ENCODE results near the gene PLCD3. TPM values are rescaled to one million over a fixed set of nuclear protein-coding genes. Genes with fewer than 3 reads are reported as not detected.
A peak's percentile ranks its signal among the peaks of the same experiment; 100 is the strongest.

PLCD3 gene
- total RNA-seq, 1 donor from 2014 or later: 70.9 TPM

DNA sequence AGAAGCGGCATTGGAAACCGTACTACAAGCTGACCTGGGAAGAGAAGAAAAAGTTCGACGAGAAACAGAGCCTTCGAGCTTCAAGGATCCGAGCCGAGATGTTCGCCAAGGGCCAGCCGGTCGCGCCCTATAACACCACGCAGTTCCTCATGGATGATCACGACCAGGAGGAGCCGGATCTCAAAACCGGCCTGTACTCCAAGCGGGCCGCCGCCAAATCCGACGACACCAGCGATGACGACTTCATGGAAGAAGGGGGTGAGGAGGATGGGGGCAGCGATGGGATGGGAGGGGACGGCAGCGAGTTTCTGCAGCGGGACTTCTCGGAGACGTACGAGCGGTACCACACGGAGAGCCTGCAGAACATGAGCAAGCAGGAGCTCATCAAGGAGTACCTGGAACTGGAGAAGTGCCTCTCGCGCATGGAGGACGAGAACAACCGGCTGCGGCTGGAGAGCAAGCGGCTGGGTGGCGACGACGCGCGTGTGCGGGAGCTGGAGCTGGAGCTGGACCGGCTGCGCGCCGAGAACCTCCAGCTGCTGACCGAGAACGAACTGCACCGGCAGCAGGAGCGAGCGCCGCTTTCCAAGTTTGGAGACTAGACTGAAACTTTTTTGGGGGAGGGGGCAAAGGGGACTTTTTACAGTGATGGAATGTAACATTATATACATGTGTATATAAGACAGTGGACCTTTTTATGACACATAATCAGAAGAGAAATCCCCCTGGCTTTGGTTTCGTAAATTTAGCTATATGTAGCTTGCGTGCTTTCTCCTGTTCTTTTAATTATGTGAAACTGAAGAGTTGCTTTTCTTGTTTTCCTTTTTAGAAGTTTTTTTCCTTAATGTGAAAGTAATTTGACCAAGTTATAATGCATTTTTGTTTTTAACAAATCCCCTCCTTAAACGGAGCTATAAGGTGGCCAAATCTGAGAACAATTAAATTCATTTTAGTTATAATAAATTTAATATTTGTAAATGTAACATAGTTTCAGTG, 17.7 kb upstream of the PLCD3 start:
- DNase-seq: peak; percentile 83

DNA sequence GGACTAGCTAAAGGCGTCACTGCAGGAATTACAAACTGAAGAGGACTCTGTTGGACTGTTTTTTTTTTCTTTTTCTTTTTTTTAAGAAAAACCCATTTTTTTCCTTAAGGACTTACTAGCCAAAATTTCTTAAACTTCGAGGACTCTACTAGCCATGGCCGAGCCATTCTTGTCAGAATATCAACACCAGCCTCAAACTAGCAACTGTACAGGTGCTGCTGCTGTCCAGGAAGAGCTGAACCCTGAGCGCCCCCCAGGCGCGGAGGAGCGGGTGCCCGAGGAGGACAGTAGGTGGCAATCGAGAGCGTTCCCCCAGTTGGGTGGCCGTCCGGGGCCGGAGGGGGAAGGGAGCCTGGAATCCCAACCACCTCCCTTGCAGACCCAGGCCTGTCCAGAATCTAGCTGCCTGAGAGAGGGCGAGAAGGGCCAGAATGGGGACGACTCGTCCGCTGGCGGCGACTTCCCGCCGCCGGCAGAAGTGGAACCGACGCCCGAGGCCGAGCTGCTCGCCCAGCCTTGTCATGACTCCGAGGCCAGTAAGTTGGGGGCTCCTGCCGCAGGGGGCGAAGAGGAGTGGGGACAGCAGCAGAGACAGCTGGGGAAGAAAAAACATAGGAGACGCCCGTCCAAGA, 16.8 kb upstream of the PLCD3 start:
- DNase-seq: peak; percentile 97

DNA sequence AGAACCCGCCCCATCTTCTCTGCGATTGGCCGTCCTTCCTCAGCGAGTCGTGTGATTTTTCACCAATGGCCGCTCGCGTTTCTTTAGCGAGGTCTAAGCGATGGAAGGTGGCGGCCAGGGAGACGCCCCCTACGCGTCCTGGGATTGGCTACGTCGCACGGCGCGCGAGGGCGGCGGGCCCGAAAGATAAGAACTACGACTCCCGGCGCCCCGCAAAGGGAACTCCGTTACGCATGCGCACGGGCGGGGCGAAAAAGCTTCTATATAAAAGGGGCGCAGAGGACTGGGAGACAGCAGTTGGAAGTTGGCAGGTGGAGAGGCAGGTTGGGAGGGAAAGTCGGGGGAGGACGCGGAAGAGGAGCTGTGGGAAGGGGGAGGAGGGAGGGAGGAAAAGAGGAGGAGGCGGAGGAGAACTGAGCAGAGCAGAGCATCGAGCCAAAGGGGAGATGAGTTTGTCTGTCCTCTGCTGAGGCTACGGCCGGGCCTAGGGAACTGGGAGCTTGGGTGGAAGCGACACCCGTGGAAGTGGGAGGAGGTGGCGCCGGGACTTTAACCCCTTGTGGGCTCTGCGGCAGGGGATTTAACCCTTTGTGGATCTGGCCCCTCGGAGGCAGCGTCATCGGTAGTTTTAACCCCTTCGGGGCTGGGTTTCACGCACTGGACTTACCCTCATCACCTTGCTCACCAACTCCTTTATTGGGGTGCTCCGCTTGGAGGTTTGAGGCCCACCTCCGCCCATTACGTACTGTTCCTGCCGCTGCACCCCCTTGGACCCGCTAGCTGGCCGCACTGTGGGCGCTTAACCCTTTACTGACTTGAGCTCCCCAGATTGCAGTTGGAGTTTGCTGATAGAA, 16.1 kb upstream of the PLCD3 start, which contains the start of gene HEXIM1:
Gene HEXIM1 (plus strand): TSS at position 293 of the 854 bp plus-strand sequence. CDS start 716 bp downstream, outside the sequence.
- DNase-seq: peak; percentile 100

DNA sequence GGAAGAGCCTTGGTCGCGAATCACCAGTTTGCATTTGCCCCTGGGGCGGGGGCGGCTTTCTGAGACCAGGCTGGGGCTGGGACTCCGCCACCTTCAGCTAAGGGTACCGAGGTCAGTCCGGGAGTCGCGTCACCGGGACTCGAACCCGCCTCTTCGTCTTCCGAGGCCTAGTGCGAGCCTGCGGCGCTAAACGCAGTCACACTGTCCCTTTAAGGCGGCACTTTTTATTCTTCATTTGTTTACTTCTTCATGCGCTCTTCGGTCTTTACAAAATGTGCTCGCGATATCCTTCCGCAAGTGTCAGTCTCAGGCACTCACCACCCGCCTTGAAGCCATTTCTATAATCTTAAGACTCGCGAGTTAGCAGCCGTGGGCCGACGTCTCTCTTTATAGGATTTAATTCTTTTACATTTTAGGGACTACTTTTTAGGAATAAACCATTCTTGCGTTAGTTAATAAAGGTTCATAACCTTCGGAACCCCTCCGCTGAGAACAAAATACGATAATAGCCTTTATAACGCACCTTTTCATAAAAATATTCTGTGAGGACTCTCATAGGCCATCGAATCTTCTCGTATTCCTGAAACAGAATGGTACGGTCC, 15.4 kb upstream of the PLCD3 start:
- peak; percentile 98 for DNase-seq

DNA sequence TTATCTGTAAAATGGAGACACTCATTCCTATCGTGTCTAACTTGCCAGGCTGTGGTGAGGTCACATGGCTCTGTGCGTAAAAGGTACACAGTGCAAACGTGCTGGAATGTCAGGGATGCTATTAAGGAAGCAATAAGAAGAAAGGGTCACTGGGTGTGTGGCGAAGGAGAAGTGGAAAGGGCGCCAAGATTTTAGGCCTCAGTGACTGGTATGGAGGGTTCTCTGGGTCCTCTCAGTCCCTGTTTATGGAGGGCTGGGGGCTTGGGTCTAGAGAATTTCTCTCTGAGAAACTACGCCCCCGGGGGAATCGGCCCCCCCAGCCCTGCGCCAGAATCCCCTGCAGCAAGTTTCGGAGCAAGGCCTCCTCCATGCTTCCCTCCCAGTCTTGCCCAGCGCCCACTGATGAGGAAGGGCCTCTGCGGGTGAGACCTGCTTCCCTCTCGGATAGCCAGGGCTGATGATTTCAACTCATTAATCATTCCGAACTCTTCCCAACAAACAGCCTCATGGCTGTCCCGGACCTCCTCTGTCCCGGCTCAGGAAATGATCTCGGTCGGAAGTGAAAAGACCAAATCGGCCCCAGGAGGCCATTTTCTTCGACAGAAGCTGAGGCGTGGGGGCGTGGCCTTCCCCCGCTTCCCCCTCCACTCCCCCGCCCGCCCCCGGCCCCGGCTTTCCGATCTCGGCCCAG, 14.7 kb upstream of the PLCD3 start:
- peak; percentile 90 for DNase-seq

DNA sequence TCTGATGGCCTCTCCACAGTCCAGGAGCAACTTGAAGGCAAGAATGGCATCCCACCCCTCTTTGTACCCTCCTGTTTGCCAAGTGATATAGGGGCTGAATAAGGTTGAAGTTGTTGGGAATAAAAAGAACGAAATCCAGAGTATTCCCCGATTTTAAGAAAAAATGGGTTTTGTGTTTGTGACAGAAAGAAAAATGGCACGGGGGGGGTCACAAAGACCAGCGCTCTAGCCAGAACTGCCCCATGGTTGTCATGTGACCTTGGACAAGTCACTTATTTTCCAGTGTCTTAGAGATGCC, 14.2 kb upstream of the PLCD3 start:
- DNase-seq: no peak

DNA sequence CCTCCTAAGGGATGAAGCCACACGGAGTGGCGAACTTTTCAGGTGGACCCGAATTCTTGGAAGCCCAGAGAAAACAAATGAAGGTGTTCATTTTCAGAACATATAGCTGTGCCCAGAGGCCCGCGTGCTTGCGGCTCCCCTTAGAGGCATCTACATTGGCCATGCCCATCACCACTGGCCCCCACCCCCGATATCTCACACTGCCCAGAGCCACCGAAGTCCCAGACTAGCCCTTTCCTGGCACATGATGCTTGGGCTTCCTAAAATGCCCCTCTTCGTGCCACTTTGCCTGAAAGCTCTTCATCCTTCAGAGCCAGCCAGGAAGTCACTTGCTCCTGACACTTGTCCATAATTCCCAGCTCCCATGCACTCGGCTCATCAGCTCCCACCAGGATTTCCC, 13.9 kb upstream of the PLCD3 start:
- DNase-seq: no peak

DNA sequence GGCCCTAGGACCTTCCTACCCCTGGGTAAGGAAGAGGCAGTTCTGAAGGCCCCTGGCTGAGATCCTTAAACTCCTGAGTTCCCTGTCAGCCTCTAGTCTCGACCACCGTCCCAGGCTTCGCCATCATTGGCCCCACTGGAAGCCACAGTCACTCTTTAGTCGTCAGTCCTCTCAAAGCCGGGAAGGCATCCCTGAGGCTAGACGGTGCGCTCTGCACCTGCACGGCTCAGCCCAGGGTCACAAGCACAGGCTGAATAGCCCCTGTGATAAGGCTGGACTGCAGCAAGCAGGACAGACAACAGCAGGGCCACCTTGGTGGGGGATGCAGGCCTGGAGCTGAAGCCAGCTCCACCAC, 12.7 kb upstream of the PLCD3 start:
- DNase-seq: no peak

DNA sequence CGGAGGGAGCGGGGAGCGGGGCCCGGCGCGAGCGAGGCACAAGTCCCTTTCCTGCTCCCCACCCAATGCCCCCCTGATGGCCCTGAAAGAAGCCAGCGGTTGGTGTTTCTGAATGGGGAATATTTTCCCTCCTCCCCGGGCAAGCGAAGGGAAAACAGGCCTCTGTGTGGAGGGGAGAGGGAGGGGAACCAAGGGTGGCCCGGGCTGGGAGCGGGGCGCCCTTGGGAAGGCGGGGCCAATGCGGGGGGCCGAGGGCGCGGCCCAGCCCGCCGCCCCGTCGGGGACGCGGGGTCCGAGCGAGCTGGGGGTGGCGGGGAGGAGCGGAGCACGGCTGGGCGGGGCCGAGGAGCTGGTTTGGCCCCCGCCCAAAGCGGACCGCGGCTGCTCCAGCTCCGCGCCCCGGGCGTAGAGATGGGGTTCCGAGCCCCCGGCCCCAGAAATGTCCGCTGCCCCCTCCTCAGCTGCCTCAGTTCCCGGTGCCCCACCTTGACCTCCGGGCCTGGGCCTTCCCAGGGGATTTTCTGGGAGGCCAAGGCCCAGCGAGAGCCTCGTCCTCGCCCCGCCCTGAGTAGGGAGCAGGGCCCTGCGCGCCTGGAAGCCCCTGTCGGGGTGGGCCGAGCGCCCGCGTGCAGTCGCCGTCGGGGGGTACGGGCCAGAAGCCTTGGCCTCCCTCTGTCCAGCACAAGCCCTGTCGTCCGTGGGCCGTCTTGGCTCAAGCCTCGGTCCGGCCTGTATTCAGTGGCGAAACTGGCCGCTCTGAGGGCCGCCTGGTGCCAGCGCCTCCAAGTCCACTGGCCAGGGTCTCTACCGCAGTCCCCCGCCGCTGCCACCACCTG, 12.1 kb upstream of the PLCD3 start:
- DNase-seq: peak; percentile 72

DNA sequence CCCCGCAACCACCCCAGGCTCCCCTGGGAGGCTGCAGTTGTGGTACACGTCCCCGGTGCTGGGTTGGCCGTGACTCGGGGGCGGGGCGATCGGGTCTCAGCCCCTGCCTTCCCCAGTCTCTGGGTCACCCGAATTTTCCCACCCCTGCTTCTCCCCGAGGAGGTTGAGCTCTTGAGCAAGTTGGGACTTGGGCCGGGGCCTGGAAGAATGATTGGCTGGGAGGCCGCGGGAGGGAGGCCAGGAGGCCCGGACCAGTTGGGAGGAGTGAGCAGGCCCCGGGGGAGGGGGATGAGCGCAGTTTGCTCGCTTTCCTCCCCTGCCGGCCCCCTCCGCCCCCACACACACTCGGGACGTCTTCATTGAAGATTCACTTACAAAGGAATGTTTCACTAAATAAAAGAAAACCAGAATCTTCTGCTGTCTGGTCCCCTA, 11.5 kb upstream of the PLCD3 start:
- DNase-seq: peak; percentile 91

DNA sequence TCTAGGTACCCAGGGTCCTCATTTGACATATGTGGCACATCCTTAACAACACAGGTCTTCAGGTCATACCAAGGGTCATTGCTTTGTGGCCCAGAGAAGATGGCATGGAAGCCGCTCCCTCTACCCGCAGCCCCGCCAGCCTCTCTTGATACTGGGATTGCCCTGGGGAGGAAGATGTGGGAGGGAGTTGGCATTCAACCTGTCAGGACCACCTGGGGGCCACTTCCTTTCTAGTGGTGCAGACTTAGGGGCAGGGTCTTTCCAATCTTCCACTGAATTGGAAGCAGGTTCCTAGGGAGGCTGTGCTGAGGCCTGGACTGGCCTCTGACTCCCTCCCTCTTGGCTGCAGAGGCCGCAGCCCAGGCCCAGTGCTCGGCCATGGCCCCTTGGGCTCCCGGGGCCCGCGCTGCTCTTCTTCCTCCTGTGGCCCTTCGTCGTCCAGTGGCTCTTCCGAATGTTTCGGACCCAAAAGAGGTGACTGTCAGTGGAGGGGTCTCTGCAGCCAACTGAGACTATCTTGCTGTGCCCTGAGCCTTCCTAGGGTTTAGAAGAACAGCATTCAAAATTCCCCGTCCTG, 10.9 kb upstream of the PLCD3 start:
- DNase-seq: no peak

DNA sequence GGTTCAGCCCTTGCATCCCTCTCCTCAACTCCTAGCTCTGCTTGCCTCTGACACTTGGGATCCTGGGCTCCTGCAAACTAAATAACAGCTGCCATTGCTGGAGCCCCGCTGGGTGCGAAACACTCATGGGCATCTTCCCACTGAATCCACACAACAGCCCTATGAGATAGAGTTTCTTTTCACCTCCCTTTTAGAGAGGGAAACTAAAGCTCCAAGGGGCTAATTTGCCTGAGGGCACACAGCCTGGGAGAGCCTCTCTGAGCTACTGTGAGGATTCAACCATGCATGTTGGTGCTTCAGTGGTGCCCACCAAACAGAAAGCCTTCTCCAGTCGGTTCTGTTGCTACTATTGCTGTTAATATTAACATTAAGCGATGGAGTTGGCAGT, 7.2 kb upstream of the PLCD3 start:
- DNase-seq: no peak

DNA sequence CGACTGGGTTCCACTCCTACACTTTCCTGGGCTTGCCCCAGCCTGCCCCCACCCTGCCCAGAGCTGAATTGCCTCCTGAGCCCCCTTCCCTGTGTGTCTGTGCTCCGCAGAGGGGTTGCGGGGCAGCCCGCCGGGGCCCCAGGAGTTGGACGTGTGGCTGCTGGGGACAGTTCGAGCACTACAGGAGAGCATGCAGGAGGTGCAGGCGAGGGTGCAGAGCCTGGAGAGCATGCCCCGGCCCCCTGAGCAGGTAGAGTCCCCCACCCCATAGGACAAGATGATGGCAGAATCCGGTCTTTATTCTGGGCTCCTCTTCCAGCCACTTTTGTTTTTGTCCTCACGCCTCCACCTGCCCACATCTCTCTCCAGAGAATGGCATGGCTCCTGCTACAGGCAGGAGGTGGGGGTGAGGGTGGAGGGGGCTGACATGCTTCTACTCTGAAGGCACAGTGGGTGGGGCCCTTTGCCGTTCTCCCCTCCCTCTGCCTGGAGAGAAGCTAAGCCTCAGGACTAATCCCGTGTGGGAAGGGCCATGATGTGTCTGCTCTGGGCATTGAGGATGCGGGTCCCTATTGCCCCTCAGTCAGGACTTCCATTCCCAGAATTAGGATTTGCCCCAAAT, 6.7 kb upstream of the PLCD3 start:
- DNase-seq: no peak

DNA sequence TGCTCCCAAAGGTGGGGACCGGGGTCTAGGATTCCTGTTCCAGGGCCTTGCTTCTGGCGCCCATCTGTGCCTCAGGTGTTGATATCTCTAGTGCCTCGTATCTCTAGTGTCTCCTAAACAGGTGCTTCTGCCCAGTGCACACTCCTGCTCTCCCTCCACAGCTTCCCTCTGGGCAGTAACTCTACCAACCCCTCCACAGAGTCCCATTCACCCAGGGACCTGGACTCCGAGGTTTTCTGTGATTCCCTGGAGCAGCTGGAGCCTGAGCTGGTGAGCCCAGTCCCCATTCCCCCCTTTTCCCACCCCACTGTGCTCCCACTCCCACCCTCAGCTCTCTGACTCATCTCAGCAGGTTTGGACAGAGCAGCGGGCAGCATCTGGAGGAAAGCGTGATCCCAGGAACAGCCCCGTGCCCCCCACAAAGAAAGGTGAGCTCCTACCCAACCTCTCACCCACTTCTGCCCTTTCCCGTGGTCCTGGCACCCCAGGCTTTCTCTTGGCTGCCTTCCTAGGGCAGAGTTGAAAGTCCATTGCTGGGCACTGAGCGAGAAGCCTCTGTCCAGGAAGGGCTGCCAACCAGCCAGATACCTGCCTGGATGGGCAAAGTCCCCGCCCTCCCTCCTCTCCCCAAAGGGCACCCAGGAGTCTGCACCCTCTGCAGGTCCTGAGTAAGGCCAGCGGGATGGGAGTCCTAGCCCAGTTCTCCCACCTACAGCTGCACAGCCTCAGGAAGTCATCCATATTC, 5.4 kb upstream of the PLCD3 start:
- no peak for DNase-seq

DNA sequence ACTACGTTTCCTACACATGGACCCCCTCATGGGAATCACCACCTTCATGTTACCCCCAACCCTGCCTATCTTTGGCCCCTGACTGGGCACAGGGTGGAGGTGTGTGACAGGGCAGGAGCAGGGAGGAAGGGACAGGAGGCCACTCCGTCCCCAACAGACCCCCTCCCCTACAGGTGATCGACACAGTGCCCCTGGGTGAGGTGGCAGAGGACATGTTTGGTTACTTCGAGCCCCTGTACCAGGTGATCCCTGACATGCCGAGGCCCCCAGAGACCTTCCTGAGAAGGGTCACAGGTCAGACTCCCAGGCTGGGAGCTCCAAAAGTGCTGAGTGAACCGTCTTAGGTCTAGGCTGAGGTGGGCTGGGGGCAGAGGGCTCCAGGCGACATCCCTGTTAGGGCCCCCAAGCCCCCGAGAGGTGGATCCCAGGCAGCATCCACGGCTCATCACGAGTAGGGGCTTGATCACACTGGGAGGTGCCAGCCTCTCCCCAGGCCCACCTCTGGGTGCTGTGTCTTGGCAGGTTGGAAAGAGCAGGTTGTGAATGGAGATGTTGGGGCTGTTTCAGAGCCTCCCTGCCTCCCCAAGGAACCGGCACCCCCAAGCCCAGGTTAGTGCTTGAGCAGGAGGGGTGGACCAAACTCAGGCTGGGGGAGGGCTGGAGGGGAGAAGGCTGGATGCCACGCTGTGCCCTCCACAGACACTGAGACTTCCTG, 4.7 kb upstream of the PLCD3 start:
- DNase-seq: no peak

DNA sequence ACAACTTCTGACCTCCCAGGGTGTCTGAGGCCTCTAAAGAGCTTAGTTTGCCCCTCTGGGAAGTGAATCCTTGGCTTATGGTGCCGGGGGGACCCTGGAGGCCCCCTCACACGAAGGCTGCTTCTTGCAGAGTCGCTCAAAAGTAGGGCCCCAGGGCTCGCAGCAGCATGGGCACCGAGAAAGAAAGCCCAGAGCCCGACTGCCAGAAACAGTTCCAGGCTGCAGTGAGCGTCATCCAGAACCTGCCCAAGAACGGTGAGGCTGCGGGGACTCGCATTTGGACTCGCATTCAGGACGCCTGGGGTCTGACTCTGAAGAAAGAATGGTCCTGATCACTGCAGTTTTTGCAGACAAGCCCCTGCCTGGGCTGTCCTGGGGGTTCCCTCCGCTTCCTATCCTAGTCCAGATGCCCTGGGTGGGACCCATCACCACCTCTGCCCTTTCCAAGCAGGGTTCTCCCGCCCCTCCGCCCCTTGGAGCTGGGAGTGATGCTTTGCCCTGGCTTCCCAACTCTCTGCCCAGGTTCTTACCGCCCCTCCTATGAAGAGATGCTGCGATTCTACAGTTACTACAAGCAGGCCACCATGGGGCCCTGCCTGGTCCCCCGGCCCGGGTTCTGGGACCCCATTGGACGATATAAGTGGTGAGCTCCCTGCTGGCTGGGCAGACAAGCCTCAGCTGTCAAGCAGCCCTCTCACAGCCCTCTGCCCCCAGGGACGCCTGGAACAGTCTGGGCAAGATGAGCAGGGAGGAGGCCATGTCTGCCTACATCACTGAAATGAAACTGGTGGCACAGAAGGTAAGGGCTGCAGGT, 3.9 kb upstream of the PLCD3 start:
- no peak for DNase-seq

DNA sequence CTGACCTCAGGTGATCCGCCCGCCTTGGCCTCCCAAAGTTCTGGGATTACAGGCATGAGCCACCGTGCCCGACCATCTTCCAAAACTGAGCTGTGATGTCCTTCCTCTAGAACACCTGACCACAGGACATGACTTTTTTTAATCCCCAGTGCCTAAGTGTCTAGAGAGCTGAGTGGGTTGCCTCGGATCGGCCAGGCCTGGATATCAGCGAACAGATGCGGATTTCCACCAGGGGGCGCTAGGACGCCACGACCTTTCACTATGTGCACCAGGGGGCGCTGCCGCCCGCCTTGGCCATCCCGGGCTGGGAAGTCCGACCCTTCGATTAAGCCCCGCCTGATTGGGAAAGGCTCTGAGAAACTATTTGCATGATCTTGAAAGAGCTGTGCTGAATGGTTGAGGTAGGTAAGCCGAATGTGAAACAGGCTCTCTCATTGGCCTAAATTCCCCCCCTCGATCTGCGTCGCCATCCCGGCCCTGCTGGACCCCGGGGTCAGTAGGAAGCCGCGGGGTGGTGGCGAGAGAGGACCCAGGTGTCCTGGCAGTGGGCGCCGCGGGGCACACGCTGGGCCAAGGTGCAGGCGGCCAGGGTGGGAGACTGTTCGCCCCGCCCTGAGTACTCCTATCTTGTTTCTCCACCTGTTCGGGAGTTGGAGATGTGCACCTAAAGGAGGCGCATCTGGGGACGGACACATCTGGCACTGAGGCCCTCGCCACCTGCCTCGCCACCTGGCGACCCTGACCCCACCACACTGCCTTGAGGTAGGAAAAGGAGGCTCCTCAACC, 3.1 kb upstream of the PLCD3 start, which contains the start of gene ACBD4:
Gene ACBD4 (plus strand): TSS at position 496 of the 786 bp plus-strand sequence. CDS start 458 bp downstream, outside the sequence.
- DNase-seq: peak; percentile 99
